Adrenal gland (tissue), 5 donors: ENCODE results near the gene DCHS1.

ENCODE experiments used
- CTCF ChIP-seq, 6 experiments: fragments of 450-650 bp in 4 of 6; fragments of 200-600 bp in 2 of 6; sonication (generic) in 1 of 6; IDR thresholded peaks; 1 replicate in 5 of 6; 2 replicates in 1 of 6; pipeline versions ENCODE4 v1.5.1 to v1.8.0; 2016 to 2021; ENCODE audit warnings: antibody characterized with exemption in 6 of 6, mild to moderate bottlenecking in 2 of 6, moderate library complexity in 1 of 6
- POLR2A ChIP-seq, 2 donors: fragments of 450-650 bp; IDR thresholded peaks; one replicate each; pipeline ENCODE4 v1.6.1; 2017; ENCODE audit warnings: antibody characterized with exemption in 2 of 2, mild to moderate bottlenecking in 2 of 2, moderate library complexity in 1 of 2
- donor health status: DM: no; HTN: no; CAD: no.

GRCh38 chr11:6579681-6580080, 75.9 kb downstream of the DCHS1 start:
- TF ChIP-seq CTCF (IDR thresholded peaks at IDR 0.05) (no peak), POLR2A (IDR thresholded peaks at IDR 0.05) (no peak)
